NCI-H2171 (cell line): ENCODE data around the gene PHETA2.
"Not testable (repeated sequence)": the region's sequence is repeated elsewhere in the genome, so short reads cannot be mapped to it uniquely, and the experiment has no call there.

Source experiments
- DNase-seq: peaks from one replicate; lab custom pipeline; 2025; lab: John Stamatoyannopoulos, UW

The PHETA2 gene

DNA sequence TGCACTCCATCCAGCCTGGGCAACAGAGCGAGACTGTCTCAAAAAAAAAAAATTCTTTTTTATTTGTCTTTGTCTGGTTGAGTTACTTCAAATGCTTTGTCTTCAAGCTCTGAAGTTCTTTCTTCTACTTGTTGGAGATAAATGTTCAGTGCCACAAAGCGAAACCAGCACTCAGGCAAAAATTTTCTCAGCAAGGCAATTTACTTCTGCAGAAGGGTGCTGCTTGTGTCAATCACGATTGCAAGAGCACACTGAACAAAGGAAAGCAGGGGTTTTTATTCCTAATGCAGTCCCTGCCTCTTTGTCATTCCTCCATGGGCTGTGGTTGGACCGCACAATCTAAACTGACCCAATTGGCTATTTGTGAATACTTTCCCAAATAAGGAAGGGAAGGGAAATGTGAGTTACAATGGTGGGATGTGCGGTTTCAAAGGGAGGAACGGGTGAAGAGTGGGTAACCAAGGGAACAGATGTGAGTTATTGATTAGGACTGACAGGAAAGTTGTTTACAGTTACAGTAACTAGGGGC is 30.3 kb downstream of the PHETA2 start:
- DNase-seq, result not testable (repeated sequence)

DNA sequence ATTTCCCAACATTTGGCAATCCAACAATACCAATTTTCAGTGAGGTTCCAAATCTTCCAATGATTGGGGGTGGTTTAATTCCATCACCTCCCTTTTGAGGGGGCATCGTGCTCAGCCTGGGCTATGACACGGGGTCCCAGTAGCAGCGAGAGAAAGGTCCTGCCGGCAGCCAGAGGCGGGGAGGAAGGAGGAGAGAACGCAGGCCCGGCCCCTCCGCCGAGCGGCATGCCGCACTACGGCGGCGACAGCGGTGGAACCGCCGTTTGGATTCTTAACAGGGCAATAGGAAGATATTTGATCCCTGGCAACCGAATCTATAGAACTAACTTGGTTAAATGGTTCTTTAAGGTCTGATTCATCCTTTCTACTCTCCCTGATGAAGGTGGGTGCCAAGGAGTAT is 34.8 kb downstream of the PHETA2 start:
- DNase-seq, result no peak

DNA sequence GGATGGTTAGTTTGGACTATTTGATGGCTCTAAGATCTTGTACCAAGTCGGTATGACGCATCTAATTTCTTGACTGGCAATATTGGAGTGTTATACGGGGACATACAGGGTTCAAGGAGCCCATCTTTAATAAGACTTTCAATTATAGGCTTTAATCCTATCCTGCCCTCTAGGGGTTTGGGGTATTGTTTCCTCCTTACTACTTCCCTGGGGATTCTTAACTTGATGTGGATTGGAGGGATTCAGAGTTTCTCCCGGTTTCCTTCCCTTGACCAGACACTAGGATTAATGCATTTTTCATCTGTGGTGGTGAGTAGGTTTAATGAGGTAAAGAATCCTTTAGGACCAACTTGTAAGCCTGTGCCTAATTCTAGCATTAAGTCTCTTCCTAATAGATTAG is 37.8 kb downstream of the PHETA2 start:
- no peak for DNase-seq

DNA sequence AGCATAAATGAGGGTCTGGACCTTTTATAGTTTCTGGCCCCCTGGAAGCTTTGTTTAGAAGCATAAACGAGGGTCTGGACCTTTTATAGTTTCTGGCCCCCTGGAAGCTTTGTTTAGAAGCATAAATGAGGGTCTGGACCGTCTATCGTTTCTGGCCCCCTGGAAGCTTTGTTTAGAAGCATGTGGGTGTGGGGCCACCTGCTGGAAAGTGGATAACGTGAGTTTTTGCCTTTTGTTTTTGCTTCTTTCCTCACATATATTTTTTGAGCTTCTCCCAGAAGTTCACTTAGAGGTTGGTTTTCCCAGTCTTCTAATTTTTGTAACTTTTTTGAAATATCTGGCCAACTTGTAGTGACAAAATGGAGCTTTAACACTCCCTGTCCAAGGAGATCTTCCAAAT is 38.7 kb downstream of the PHETA2 start:
- not testable (repeated sequence) for DNase-seq

DNA sequence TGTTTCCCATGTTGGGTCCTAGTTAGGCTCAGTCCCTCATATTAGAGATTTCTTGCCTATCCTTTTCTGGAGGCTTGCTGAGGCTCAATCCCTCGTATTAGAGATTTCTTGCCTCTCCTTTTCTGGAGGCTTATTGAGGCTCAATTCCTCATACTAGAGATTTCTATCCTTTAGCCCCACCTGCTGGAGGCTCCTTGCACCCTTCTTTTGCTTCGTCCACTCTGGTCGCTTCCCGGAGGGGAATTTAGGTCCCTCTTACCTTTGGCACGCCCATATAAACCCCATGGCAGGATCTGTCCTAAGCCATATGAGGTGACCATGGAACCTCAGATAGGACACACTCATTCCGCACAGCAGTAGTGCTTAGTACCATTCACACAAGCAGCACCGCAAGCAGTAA is 40.7 kb downstream of the PHETA2 start:
- DNase-seq, result no peak

DNA sequence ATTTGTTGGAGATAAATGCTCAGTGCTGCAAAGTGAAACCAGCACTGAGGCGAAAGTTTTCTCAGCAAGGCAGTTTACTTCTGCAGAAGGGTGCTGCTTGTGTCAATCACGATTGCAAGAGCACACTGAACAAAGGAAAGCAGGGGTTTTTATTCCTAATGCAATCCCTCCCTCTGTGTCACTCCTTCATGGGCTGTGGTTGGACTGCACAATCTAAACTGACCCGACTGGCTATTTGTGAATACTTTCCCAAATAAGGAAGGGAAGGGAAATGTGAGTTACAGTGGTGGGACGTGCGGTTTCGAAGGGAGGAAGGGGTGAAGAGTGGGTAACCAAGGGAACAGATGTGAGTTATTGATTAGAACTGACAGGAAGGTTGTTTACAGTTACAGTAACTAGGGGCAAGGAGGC is 41.4 kb downstream of the PHETA2 start:
- not testable (repeated sequence) for DNase-seq

DNA sequence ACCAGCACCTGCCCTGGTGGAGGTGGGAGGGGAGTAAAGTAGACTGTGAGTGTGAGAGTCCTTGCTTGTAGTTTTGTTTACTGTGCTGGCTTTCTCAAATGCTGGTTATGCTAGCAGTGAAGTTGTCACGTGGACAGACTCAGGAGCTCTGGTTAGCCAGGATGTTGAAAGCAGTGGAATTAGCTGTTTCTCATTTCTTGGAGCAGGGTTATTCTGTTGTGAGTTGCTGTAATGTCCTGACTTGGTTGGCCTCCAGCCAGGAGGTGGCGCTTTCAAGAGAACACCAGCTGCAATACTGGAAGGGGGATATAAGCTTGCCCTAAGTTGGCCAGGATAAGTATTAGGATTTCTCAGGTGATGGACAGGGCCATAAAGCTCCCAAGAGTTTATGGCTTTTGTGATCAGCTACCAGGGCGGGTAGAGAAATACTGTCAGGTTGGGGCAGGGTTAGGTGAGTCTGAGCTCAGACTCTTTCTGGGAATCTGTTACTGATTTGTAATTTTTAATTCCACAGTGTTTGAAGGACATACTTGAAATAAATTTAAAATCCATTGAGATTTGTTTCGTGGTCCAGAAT is 42.9 kb downstream of the PHETA2 start:
- no peak for DNase-seq

DNA sequence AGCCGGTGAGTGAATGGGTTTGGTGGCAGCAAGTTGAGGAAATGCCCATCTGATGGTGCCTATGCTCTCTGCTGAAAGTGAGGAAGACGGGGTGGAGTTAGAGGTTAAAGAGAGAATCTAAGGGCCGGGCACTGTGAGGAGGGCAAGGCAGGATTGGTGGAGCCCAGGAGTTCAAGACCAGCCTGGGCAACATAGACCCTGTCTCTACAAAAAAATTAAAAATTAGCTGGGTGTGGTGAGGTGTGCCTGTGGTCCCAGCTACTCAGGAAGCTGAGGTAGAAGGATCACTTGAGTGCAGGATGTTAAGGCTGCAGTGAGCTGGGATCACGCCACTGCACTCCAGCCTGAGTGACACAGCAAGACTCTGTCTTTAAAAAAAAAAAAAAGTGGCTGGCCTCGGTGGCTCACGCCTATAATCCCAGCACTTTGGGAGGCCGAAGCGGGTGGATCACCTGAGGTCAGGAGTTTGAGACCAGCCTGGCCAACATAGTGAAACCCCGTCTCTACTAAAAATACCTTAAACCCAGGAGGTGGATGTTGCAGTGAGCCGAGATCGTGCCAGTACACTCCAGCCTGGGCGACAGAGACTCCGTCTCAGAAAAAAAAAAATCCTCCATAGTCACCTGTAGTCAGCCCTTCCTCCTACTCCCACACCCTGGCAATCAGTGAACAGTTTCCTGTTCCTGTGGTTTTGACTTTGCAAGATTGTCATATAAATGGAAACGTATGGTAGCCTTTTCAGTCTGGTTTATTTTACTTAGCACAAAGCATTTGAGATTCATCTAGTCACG is 46.4 kb downstream of the PHETA2 start:
- DNase-seq, result not testable (repeated sequence)

DNA sequence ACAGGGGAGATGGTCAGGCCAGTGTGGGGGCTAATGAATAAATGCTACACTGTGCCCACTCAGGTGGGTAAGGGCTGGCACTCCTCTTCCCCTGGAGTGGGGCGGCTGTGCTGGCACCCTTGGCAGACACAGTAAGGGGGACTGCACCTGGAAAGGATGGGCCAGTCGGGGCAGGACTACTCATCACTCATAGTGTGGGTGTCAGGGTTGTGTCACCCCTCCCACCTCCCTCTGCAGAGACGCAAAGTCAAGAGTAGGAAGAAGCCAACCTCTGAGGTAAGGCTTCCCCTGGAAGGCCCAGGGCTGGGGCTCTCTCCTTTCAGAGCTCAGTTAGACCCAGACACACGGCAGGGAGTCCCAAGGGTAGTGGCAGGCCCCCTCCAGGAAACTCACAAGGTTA is 49.5 kb downstream of the PHETA2 start:
- not testable (repeated sequence) for DNase-seq

DNA sequence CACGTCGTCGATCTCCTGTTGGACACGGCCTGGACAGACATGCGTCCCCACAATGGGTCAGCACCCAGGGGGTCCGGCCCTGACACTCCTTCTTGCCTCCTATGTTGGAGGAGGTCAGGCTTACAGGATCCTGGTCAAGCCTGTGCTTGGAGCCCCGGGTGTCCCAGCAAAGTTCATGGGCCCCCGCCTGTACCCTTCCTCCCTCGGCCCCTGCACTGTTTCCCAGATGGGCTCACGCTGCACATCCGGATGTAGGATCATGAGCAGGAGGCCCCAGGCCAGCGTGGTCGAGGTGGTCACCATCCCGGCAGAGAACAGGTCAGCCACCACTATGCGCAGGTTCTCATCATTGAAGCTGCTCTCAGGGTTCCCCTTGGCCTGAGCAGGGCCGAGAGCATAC is 53.6 kb downstream of the PHETA2 start:
- DNase-seq, result no peak

DNA sequence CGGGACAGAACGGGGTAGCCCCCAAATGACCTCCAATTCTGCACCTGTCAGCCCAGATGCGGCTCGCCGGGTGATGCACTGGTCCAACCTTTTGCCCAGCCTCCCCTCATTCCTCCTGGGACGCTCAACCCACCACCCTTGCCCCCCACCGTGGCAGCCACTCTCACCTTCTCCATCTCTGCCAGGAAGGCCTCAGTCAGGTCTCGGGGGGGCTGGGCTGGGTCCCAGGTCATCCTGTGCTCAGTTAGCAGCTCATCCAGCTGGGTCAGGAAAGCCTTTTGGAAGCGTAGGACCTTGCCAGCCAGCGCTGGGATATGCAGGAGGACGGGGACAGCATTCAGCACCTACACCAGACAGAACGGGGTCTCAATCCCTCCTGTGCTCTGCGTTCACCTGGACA is 54.0 kb downstream of the PHETA2 start:
- not testable (repeated sequence) for DNase-seq
